Spleen (tissue), 11 donors: ENCODE data around the gene FIGN. TPM values are rescaled to one million over a fixed set of nuclear protein-coding genes. Genes with fewer than 3 reads are reported as not detected.

Experiments
- DNase-seq: peaks from one replicate; pipeline ENCODE4 v3.0.0-alpha.2; 2020
- H3K27ac ChIP-seq, 8 donors: fragments of 200-600 bp; sonication (generic) in 7 of 8; 1 replicate in 4 of 8; 2 replicates in 4 of 8; pipeline versions ENCODE4 v1.5.0 to v1.8.0; 2016 to 2021; ENCODE audit warnings: inconsistent platforms in 4 of 8, mild to moderate bottlenecking in 4 of 8, moderate library complexity in 1 of 8
- H3K27me3 ChIP-seq, 7 donors: fragments of 200-600 bp; sonication (generic) in 6 of 7; replicated peaks in 1 of 7; 1 replicate in 4 of 7; 2 replicates in 3 of 7; pipeline versions ENCODE4 v1.5.0 to v1.8.0; 2016 to 2021; ENCODE audit warnings: inconsistent platforms in 3 of 7, mild to moderate bottlenecking in 1 of 7
- H3K36me3 ChIP-seq, 6 donors: fragments of 200-600 bp; sonication (generic) in 5 of 6; 1 replicate in 4 of 6; 2 replicates in 2 of 6; pipeline versions ENCODE4 v1.5.0 to v1.8.0; 2016 to 2021; ENCODE audit warnings: inconsistent platforms in 2 of 6
- H3K4me1 ChIP-seq, 6 donors: fragments of 200-600 bp; sonication (generic) in 5 of 6; 1 replicate in 3 of 6; 2 replicates in 3 of 6; pipeline versions ENCODE4 v1.5.0 to v1.8.0; 2016 to 2021; ENCODE audit warnings: inconsistent platforms in 3 of 6
- H3K4me3 ChIP-seq, 8 donors: fragments of 200-600 bp; sonication (generic) in 7 of 8; 1 replicate in 4 of 8; 2 replicates in 4 of 8; pipeline versions ENCODE4 v1.5.0 to v1.8.0; 2016 to 2021; ENCODE audit warnings: inconsistent platforms in 4 of 8, mild to moderate bottlenecking in 4 of 8, moderate library complexity in 2 of 8
- H3K9me3 ChIP-seq, 8 donors: fragments of 200-600 bp; sonication (generic) in 7 of 8; 1 replicate in 4 of 8; 2 replicates in 4 of 8; pipeline versions ENCODE4 v1.5.0 to v1.8.0; 2016 to 2021; ENCODE audit warnings: inconsistent platforms in 4 of 8
- POLR2A ChIP-seq, 3 donors: fragments of 450-650 bp; IDR thresholded peaks; one replicate each; pipeline ENCODE4 v1.5.1; 2017; ENCODE audit warnings: antibody characterized with exemption in 3 of 3, mild to moderate bottlenecking in 1 of 3
- POLR2AphosphoS5 ChIP-seq, 3 donors: sonication (generic); formaldehyde crosslinking; IDR thresholded peaks; one replicate each; pipeline ENCODE4 v1.5.1; 2017; ENCODE audit warnings: antibody characterized with exemption in 3 of 3
- WGBS, 5 donors: extraction: QIAGEN DNeasy Blood & Tissue Kit in 3 of 5; methylation state at CpG; one replicate each; pipeline versions ENCODE4 v1.1.5 to v1.1.7; 2013 to 2018; 5-methylcytosine and 5-hydroxymethylcytosine counted together
- intact Hi-C: fragments of 100-400 bp; cut with DNase I; formaldehyde crosslinking; loops from one replicate; pipeline ENCODE4 v1.15.0; 2023; ENCODE audit warnings: low total_unique reads
- polyA plus RNA-seq, 3 donors: library from polyadenylated mRNA; stranded (reverse); fragments of 200-250 nt; gene quantifications; one replicate each; pipeline ENCODE4 v1.2.1, GENCODE V29; 2013
- total RNA-seq, 7 donors: library from RNA; depleted of rRNA in 3 of 7; stranded (reverse); fragments of >200 nt in 3 of 7; fragmentation: NEBNext Ultra II Directional in 4 of 7; extraction: Animal tissue kit (Norgen Biotek cat#: 25700) in 4 of 7; gene quantifications; one replicate each; pipeline versions ENCODE4 v1.1.0 to v1.2.1, GENCODE V29; 2016 to 2021
- TF ChIP-seq, protein P1 (sequence below), 11 experiments: fragments of 200-600 bp in 7 of 11; fragments of 450-650 bp in 4 of 11; sonication (generic) in 4 of 11; IDR thresholded peaks in 8 of 11; conservative IDR thresholded peaks in 3 of 11; 1 replicate in 7 of 11; 2 replicates in 4 of 11; pipeline versions ENCODE4 v1.4.0 to v1.8.0; 2016 to 2021; ENCODE audit warnings: antibody characterized with exemption in 11 of 11, inconsistent platforms in 4 of 11, mild to moderate bottlenecking in 1 of 11
- donor health status: healthy with polysubstance abuse.
- donor health status: DM: no; HTN: no; CAD: no; lungs with moderate emphysema.
- donor health status: DM: no; HTN: no; CAD: no.
- donor health status: Bipolar disorder and iron deficiency.
- donor health status: healthy.
- donor health status: DM: no; HTN: no; CAD: no.
- donor health status: DM: yes; HTN: yes; CAD: no.

The FIGN gene
- total and polyA plus RNA-seq, 10 donors = 0.50 to 22.6 (median 8.6) TPM

DNA sequence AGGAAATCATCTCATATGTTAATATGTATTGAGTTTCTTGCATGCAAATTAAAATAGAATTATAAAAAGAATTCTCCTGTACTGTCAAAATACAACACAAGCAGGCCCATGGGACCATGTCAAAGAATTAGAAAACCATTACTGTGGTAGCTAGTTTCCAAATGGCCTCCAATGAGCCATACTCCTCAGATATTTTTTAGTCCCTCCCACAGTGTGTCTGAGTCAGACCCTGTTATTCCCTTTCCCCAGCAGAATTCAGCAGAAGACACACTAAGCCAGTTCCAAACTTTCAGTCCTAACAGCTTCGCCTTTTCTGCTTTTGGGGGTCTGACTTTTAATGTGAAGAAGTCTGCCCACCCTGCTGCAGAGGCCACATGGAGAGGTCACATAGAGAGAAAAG, 86.7 kb downstream of the FIGN start:
- no peaks in the 10 kb centered on the region for H3K36me3 ChIP-seq
- no peaks in the 10 kb centered on the region for H3K27me3 ChIP-seq
- 78 to 91% (median 85%) methylated on average over 1 of the region's 1 CpG for WGBS, 5 donors
- TF ChIP-seq POLR2A (IDR thresholded peaks at IDR 0.05) (no peak), POLR2AphosphoS5 (IDR thresholded peaks at IDR 0.05) (no peak)
- TF ChIP-seq, protein P1, sequence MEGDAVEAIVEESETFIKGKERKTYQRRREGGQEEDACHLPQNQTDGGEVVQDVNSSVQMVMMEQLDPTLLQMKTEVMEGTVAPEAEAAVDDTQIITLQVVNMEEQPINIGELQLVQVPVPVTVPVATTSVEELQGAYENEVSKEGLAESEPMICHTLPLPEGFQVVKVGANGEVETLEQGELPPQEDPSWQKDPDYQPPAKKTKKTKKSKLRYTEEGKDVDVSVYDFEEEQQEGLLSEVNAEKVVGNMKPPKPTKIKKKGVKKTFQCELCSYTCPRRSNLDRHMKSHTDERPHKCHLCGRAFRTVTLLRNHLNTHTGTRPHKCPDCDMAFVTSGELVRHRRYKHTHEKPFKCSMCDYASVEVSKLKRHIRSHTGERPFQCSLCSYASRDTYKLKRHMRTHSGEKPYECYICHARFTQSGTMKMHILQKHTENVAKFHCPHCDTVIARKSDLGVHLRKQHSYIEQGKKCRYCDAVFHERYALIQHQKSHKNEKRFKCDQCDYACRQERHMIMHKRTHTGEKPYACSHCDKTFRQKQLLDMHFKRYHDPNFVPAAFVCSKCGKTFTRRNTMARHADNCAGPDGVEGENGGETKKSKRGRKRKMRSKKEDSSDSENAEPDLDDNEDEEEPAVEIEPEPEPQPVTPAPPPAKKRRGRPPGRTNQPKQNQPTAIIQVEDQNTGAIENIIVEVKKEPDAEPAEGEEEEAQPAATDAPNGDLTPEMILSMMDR (IDR thresholded peaks at IDR 0.05 in 8 of 11, conservative IDR thresholded peaks at IDR 0.05 in 3 of 11) = no peak
- intact Hi-C loops = no loop called here
- peaks cover 0 to 13% (median 0%) of the 10 kb centered on the region in 6 donors for H3K4me1 ChIP-seq
- no peak overlapping the region for H3K4me3 ChIP-seq
- DNase-seq = no peak
- H3K27ac ChIP-seq = no peak overlapping the region
- H3K9me3 ChIP-seq = no peaks in the 10 kb centered on the region

DNA sequence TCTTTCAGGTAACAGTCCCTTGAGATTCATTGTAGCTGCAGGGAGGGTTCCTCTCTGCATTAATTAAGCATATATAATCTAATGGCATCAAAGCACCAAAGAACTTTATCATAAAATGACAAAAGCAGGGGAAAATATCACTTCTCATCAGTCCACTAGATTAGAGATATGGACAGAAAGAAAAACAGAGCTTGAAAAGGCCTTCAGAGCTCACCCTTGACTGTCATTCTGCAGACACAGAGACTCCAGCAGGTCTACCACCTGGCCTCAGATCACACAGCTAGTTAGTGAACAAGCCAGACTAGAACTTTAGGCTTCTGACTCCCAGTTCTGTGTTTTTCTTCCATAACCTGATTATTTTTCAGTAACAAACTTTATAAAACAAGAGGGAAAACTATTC, 88.5 kb downstream of the FIGN start:
- Histone ChIP-seq H3K4me3 (no peak overlapping the region), H3K9me3 (no peaks in the 10 kb centered on the region), H3K36me3 (no peaks in the 10 kb centered on the region), H3K27me3 (no peaks in the 10 kb centered on the region), H3K27ac (no peak overlapping the region), H3K4me1 (no peaks in the 10 kb centered on the region)
- DNase-seq = no peak
- TF ChIP-seq, protein P1 (IDR thresholded peaks at IDR 0.05 in 8 of 11, conservative IDR thresholded peaks at IDR 0.05 in 3 of 11) = no peak
- TF ChIP-seq POLR2AphosphoS5 (IDR thresholded peaks at IDR 0.05) (no peak), POLR2A (IDR thresholded peaks at IDR 0.05) (no peak)
- intact Hi-C loops = no loop called here

DNA sequence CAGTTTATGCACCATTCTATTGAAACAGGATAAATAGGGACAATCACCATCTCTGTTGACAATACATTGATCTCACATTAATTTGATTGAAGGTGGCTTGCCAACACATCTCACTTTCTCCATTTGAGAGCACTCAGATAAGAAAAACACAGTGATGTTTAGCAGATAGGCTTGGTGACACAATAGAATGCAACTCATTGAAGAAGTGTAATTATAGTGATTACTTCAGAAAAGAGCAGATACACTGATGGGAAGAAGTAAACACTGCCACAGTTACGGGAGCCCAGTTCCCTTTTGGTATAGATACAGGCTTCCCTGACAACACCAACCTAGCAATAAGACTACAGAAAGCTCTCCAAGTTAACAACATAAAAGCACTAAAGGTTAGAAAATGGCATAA, 89.1 kb downstream of the FIGN start:
- Histone ChIP-seq H3K9me3 (no peaks in the 10 kb centered on the region), H3K4me3 (no peak overlapping the region), H3K36me3 (no peaks in the 10 kb centered on the region), H3K27ac (no peak overlapping the region), H3K27me3 (no peaks in the 10 kb centered on the region), H3K4me1 (no peaks in the 10 kb centered on the region)
- WGBS, 5 donors = 78 to 97% (median 87%) methylated on average over 1 of the region's 1 CpG
- DNase-seq = no peak
- intact Hi-C loops = no loop called here
- TF ChIP-seq POLR2AphosphoS5 (IDR thresholded peaks at IDR 0.05) = no peak
- TF ChIP-seq, protein P1 (IDR thresholded peaks at IDR 0.05 in 8 of 11, conservative IDR thresholded peaks at IDR 0.05 in 3 of 11) = no peak
- TF ChIP-seq POLR2A (IDR thresholded peaks at IDR 0.05) = no peak

DNA sequence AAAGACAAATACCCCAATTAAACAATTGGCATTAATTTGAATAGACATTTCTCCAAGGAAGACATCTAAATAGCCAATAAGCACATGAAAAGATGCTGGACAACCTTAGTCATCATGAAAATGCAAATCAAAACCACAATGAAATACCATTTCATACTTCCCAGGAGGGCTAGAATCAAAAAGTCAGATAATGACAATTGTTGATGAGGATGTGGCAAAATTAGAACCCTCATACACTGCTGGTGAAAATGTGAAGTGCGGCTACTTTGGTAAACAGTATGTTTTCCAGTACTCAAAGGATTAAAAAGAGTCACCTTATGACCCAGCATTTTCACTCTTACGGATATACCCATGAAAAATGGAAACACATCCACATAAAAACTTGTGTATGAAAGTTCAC, 91.6 kb downstream of the FIGN start:
- Histone ChIP-seq H3K27me3 (no peaks in the 10 kb centered on the region), H3K9me3 (no peaks in the 10 kb centered on the region), H3K36me3 (no peaks in the 10 kb centered on the region), H3K27ac (no peak overlapping the region), H3K4me1 (no peaks in the 10 kb centered on the region), H3K4me3 (no peak overlapping the region)
- intact Hi-C loops = no loop called here
- WGBS, 5 donors = 84 to 95% (median 93%) methylated on average over 2 of the region's 2 CpGs
- TF ChIP-seq, protein P1 (IDR thresholded peaks at IDR 0.05 in 8 of 11, conservative IDR thresholded peaks at IDR 0.05 in 3 of 11) = no peak
- TF ChIP-seq POLR2A (IDR thresholded peaks at IDR 0.05) (no peak), POLR2AphosphoS5 (IDR thresholded peaks at IDR 0.05) (no peak)
- no peak for DNase-seq
